BJ (cell line): ENCODE measurements around the gene DOCK6. TPM values are rescaled to one million over a fixed set of nuclear protein-coding genes. Genes with fewer than 3 reads are reported as not detected.

Experiments
- CTCF ChIA-PET: fragments of 350-600 bp; formaldehyde crosslinking; extraction: SDS; loops from one replicate; lab custom pipeline; 2021; ENCODE audit warnings: antibody characterized with exemption, inconsistent platforms; lab: Yijun Ruan, JAX
- POLR2A ChIA-PET: fragments of 300-600 bp; sonication (Branson Sonifier 250); formaldehyde crosslinking; extraction: SDS; loops from one replicate; lab custom pipeline; 2021; ENCODE audit warnings: antibody characterized with exemption; lab: Charles Lee
- DNase-seq: peaks from one replicate; pipeline ENCODE4 v3.0.0-alpha.2; 2011; ENCODE audit warnings: low read depth
- H3K27me3 ChIP-seq: 2 replicates; pipeline ENCODE4 v1.6.0; 2011; ENCODE audit warnings: low read length; ENCODE audit not compliant: control insufficient read depth, insufficient read depth
- H3K36me3 ChIP-seq: 2 replicates; pipeline ENCODE4 v1.5.1; 2011; ENCODE audit warnings: low read length; ENCODE audit not compliant: control insufficient read depth, insufficient read depth
- H3K4me3 ChIP-seq: 2 replicates; pipeline ENCODE4 v1.5.1; 2011; ENCODE audit warnings: low read depth, mild to moderate bottlenecking, control low read depth, low read length
- CTCF ChIP-seq: IDR thresholded peaks from 2 replicates; pipeline ENCODE4 v1.5.1; 2011; ENCODE audit warnings: low read depth, mild to moderate bottlenecking, control low read depth, inconsistent platforms, low read length, moderate library complexity; ENCODE audit not compliant: insufficient read depth
- polyA plus RNA-seq: library from polyadenylated mRNA; depleted of rRNA; stranded (reverse); fragments of >200 nt; gene quantifications from 2 replicates; pipeline ENCODE4 v1.2.3, GENCODE V29; 2011

DOCK6 gene
- polyA plus RNA-seq, 1 experiment: 15.2 TPM

- CTCF ChIA-PET: interaction anchor here (1.0 to 1.6 kb wide), 3 partner anchors 10 to 15 kb away, joined by 3 to 8 read pairs (median 4); no protein-coding TSS in a partner anchor
- Histone ChIP-seq H3K27me3 (peaks cover 4% of the 10 kb centered on the region; the same call in 1 of the 2 replicates), H3K36me3 (no peaks in the 10 kb centered on the region), H3K4me3 (no peak overlapping the region)
- POLR2A ChIA-PET: interaction anchor here (0.6 kb wide), 2 partner anchors 23 to 110 kb away, joined by 7 to 9 read pairs; no protein-coding TSS in a partner anchor
- no peak for TF ChIP-seq CTCF
- no peak for DNase-seq
Observed at GRCh38 chr19:11278670-11279069, 16.3 kb upstream of the DOCK6 start.

GRCh38 chr19:11274533-11275086, 12.3 kb upstream of the DOCK6 start:
- Histone ChIP-seq H3K4me3 (no peak overlapping the region), H3K27me3 (0 out of 2 replicates have a peak, but pooled peaks cover 2% of the 10 kb centered on the region), H3K36me3 (no peaks in the 10 kb centered on the region)
- no peak for TF ChIP-seq CTCF
- no peak for DNase-seq
- POLR2A ChIA-PET: no interaction called here
- CTCF ChIA-PET: interaction anchor here (0.6 kb wide), 1 partner anchor 185 kb away, joined by 4 read pairs; no protein-coding TSS in a partner anchor

- H3K4me3 ChIP-seq: no peak overlapping the region
- no peak for DNase-seq
- POLR2A ChIA-PET: no interaction called here
- no peaks in the 10 kb centered on the region for H3K36me3 ChIP-seq
- no peak for TF ChIP-seq CTCF
- H3K27me3 ChIP-seq: no peaks in the 10 kb centered on the region
- CTCF ChIA-PET: interaction anchor here (0.5 to 0.6 kb wide), 2 partner anchors 19 to 185 kb away, joined by 4 read pairs; no protein-coding TSS in a partner anchor
Observed at GRCh38 chr19:11273989-11274388, 11.7 kb upstream of the DOCK6 start.

- TF ChIP-seq CTCF: no peak
- H3K4me3 ChIP-seq: no peak overlapping the region
- H3K36me3 ChIP-seq: no peaks in the 10 kb centered on the region
- DNase-seq: no peak
- POLR2A ChIA-PET: no interaction called here
- no peaks in the 10 kb centered on the region for H3K27me3 ChIP-seq
- CTCF ChIA-PET: interaction anchor here (0.5 kb wide), 1 partner anchor 19 kb away, joined by 4 read pairs; no protein-coding TSS in a partner anchor
Observed at GRCh38 chr19:11273296-11273695, 11.0 kb upstream of the DOCK6 start.

- ChIA-PET POLR2A (no interaction called here), CTCF (interaction anchor here (1.0 kb wide), 1 partner anchor 14 kb away, joined by 3 read pairs; no protein-coding TSS in a partner anchor)
- H3K36me3 ChIP-seq: no peaks in the 10 kb centered on the region
- TF ChIP-seq CTCF: no peak
- H3K27me3 ChIP-seq: no peaks in the 10 kb centered on the region
- DNase-seq: no peak
- H3K4me3 ChIP-seq: no peak overlapping the region
Observed at GRCh38 chr19:11269408-11269807, 7.1 kb upstream of the DOCK6 start.
